Epithelial cell of proximal tubule (primary cell): ENCODE results near the gene NECAB2. TPM values are rescaled to one million over a fixed set of nuclear protein-coding genes. Genes with fewer than 3 reads are reported as not detected.

Experiments used
- DNase-seq: peaks from one replicate; pipeline ENCODE4 v3.0.0-alpha.2; 2011; ENCODE audit warnings: low read depth
- H3K4me3 ChIP-seq: 2 replicates; pipeline ENCODE4 v1.5.1; 2011; ENCODE audit warnings: low read depth, mild to moderate bottlenecking, low read length
- CTCF ChIP-seq: conservative IDR thresholded peaks from 2 replicates; pipeline ENCODE4 v1.5.1; 2012; ENCODE audit warnings: low read depth, mild to moderate bottlenecking, low read length
- total RNA-seq: library from RNA; depleted of rRNA; stranded (reverse); fragments of >200 nt; gene quantifications from 2 replicates; pipeline ENCODE4 v1.2.3, GENCODE V29; 2015

NECAB2 gene
- total RNA-seq, 1 donor from 2014 or later, result not detected

- TF ChIP-seq CTCF, result no peak
- no peak for DNase-seq
- no peak overlapping the region for H3K4me3 ChIP-seq
Observed at GRCh38 chr16:84005391-84005790, 37.3 kb downstream of the NECAB2 start.

GRCh38 chr16:84007520-84007919, 39.5 kb downstream of the NECAB2 start:
- TF ChIP-seq CTCF, result no peak
- DNase-seq, result no peak
- no peak overlapping the region for H3K4me3 ChIP-seq

GRCh38 chr16:84007965-84008364, 39.9 kb downstream of the NECAB2 start:
- no peak for DNase-seq
- no peak for TF ChIP-seq CTCF
- no peak overlapping the region for H3K4me3 ChIP-seq

- TF ChIP-seq CTCF, result no peak
- DNase-seq, result no peak
- no peak overlapping the region for H3K4me3 ChIP-seq
Observed at GRCh38 chr16:84009282-84009681, 41.2 kb downstream of the NECAB2 start.

GRCh38 chr16:84013787-84014569, 45.9 kb downstream of the NECAB2 start:
- DNase-seq, result peak; percentile 27
- no peak overlapping the region for H3K4me3 ChIP-seq
- no peak for TF ChIP-seq CTCF

GRCh38 chr16:84014570-84015327, 46.7 kb downstream of the NECAB2 start:
- TF ChIP-seq CTCF, result no peak
- DNase-seq, result no peak
- H3K4me3 ChIP-seq, result no peak overlapping the region
